ENCODE results near the gene MECP2.

The MECP2 gene

GRCh38 chrX:154091678-154092077 is 5.8 kb downstream of the MECP2 start:
- TF ChIP-seq SIN3A (IDR thresholded peaks at IDR 0.05; ENCODE audit: borderline replicate concordance, insufficient read depth, low read length) (no peak), TAF1 (IDR thresholded peaks at IDR 0.05; ENCODE audit: borderline replicate concordance, insufficient read depth, low read length) (no peak), POLR2AphosphoS5 (IDR thresholded peaks at IDR 0.05; ENCODE audit: low read depth, low read length) (no peak), FOXP2 (optimal IDR thresholded peaks at IDR 0.05; ENCODE audit: borderline replicate concordance, extremely low read depth, extremely low read length, insufficient read depth) (no peak)
- TF ChIP-seq, protein P1, sequence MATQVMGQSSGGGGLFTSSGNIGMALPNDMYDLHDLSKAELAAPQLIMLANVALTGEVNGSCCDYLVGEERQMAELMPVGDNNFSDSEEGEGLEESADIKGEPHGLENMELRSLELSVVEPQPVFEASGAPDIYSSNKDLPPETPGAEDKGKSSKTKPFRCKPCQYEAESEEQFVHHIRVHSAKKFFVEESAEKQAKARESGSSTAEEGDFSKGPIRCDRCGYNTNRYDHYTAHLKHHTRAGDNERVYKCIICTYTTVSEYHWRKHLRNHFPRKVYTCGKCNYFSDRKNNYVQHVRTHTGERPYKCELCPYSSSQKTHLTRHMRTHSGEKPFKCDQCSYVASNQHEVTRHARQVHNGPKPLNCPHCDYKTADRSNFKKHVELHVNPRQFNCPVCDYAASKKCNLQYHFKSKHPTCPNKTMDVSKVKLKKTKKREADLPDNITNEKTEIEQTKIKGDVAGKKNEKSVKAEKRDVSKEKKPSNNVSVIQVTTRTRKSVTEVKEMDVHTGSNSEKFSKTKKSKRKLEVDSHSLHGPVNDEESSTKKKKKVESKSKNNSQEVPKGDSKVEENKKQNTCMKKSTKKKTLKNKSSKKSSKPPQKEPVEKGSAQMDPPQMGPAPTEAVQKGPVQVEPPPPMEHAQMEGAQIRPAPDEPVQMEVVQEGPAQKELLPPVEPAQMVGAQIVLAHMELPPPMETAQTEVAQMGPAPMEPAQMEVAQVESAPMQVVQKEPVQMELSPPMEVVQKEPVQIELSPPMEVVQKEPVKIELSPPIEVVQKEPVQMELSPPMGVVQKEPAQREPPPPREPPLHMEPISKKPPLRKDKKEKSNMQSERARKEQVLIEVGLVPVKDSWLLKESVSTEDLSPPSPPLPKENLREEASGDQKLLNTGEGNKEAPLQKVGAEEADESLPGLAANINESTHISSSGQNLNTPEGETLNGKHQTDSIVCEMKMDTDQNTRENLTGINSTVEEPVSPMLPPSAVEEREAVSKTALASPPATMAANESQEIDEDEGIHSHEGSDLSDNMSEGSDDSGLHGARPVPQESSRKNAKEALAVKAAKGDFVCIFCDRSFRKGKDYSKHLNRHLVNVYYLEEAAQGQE (IDR thresholded peaks at IDR 0.05; ENCODE audit: insufficient read depth in 1 of 2, low read depth in 2 of 2, low read length in 2 of 2): no peak

GRCh38 chrX:154090731-154091130 is 6.8 kb downstream of the MECP2 start:
- TF ChIP-seq FOXP2 (optimal IDR thresholded peaks at IDR 0.05; ENCODE audit: borderline replicate concordance, extremely low read depth, extremely low read length, insufficient read depth) (no peak), SIN3A (IDR thresholded peaks at IDR 0.05; ENCODE audit: borderline replicate concordance, insufficient read depth, low read length) (no peak), POLR2AphosphoS5 (IDR thresholded peaks at IDR 0.05; ENCODE audit: low read depth, low read length) (no peak), TAF1 (IDR thresholded peaks at IDR 0.05; ENCODE audit: borderline replicate concordance, insufficient read depth, low read length) (no peak)
- TF ChIP-seq, protein P1 (IDR thresholded peaks at IDR 0.05; ENCODE audit: insufficient read depth in 1 of 2, low read depth in 2 of 2, low read length in 2 of 2): no peak

DNA sequence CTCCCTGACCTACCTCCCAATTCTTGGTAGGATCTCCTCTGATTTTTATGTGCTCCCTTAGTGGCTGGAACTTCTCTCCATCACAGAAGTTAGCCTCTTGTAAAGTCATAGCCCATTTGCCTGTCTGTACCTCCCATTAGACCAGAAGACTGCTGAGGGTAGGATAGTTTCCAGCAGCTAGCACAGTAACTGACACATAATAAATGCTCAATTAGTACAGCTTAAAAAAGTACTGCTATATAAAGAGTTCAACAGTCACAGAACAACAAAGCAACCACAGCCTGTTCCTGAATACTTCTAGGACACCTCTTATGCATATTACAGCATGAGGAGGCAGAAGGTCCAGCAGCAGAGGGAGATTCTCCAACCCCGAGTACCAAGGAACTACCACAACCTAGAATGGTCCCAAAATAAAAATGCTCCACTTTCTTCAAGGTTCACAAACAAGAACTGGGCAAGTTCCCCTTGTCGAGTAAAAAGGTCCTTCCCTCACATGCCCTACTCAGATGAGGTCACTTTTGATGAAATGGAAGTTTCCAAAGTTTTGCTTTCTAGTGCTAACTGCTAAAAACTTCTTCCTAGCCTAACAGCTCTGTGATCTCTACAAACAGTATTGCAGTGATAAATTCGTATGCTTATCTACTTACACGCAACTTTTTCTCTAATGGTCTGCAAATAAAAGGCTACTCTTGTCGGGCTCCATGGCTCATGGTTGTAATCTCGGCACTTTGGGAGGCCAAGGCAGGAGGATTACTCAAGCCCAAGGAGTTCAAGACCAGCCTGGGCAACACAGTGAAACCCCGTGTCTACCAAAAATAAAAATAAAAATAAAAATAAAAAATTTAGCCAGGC is 12.8 kb downstream of the MECP2 start:
- TF ChIP-seq FOXP2 (optimal IDR thresholded peaks at IDR 0.05; ENCODE audit: borderline replicate concordance, extremely low read depth, extremely low read length, insufficient read depth) (no peak), SIN3A (IDR thresholded peaks at IDR 0.05; ENCODE audit: borderline replicate concordance, insufficient read depth, low read length) (no peak), TAF1 (IDR thresholded peaks at IDR 0.05; ENCODE audit: borderline replicate concordance, insufficient read depth, low read length) (no peak), POLR2AphosphoS5 (IDR thresholded peaks at IDR 0.05; ENCODE audit: low read depth, low read length) (no peak)
- TF ChIP-seq, protein P1 (IDR thresholded peaks at IDR 0.05; ENCODE audit: insufficient read depth in 1 of 2, low read depth in 2 of 2, low read length in 2 of 2): no peak

- TF ChIP-seq TAF1 (IDR thresholded peaks at IDR 0.05; ENCODE audit: borderline replicate concordance, insufficient read depth, low read length) (no peak), POLR2AphosphoS5 (IDR thresholded peaks at IDR 0.05; ENCODE audit: low read depth, low read length) (no peak), SIN3A (IDR thresholded peaks at IDR 0.05; ENCODE audit: borderline replicate concordance, insufficient read depth, low read length) (no peak), FOXP2 (optimal IDR thresholded peaks at IDR 0.05; ENCODE audit: borderline replicate concordance, extremely low read depth, extremely low read length, insufficient read depth) (no peak)
- TF ChIP-seq, protein P1 (IDR thresholded peaks at IDR 0.05; ENCODE audit: insufficient read depth in 1 of 2, low read depth in 2 of 2, low read length in 2 of 2): no peak
Measured at GRCh38 chrX:154083126-154083517, 14.4 kb downstream of the MECP2 start.

All from PFSK-1 (cell line).